ENCODE results near the gene SLC25A34.

The SLC25A34 gene

DNA sequence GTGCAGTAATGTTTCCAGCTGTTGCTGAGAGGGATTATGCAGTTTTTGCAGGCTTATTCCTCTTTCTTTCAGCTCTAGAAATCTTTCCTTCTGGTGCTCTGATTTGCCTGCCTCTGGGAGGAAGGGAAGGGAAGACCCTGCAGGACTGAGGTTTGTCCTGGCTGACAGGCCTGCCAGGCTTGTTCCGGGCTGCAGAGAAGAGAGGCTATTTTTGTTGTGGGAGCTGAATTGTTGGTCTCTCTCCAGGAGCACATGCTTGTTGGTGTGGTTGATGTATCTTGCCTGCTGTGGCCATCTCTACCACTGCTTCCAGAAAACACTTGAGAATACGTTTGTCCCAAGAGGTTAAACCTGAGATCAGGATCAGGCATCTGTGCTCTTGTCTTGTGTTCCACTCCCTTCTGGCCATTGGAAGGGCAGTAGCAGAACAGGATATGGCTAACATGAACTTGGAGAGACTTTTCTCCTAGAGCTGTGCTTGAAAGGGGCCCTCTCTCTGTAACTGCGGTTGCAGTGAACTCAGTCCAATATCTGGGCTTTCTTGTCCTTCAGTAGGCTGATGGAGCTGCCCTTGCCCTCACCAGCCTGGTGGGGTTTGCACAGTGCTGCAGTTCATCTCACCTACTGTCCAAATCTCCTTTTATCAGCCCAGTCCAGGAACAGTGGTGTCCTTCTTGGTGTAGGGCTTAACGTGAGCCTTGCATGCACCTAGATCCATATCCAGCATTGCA is 21.5 kb upstream of the SLC25A34 start:
- no peak for DNase-seq

DNA sequence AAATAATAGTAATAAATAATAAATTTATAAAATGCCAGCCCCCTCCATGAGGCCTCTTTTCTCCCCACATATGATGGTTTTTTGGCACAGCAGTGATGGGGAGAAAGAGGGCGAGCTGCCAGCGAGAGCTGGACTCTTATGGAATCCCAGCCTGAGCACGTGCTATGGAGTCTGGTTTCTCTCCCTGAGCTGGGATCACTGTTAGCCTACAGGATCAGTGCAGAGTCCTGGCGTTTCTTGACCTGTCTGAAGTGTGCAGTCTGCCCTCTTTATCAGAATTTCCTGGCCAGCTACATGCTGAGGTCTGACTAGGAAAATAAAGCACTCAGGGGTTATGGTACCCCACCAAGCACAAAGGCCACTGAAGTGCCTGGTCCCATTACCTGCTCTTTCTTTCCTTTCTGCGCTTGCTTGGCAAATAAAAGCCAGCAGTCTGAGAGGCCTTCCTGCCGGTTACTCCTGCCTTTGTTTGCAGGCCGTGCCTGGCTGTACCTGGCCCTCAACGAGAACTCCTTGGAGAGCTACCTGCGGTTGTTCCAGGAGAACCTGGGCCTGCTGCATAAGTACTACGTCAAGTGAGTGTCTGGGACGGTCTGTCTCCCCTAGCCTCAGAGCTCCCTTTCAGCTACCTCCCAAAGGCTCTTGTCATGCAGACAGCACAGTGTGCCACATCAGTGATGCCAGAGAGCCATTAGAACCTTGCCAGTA is 18.5 kb upstream of the SLC25A34 start:
- no peak for DNase-seq

DNA sequence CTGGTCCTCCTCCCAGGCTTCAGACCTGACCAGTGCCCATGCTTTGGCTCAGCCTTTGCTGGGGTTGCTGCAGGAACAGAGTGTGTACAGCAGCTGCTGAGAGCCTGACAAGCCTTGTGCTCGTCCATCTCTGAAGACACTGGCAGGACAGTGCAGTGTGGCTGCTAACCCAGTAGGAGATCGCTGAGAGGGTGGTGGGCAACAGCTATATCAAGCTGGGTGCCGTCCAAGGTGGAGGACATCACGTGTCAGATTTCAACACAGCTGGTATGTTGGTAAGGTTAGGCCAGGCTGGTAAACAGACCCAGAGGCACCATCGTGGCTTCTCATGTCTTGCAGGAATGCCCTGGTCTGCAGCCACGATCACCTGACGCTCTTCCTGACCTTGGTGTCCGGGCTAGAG is 17.9 kb upstream of the SLC25A34 start:
- no peak for DNase-seq

DNA sequence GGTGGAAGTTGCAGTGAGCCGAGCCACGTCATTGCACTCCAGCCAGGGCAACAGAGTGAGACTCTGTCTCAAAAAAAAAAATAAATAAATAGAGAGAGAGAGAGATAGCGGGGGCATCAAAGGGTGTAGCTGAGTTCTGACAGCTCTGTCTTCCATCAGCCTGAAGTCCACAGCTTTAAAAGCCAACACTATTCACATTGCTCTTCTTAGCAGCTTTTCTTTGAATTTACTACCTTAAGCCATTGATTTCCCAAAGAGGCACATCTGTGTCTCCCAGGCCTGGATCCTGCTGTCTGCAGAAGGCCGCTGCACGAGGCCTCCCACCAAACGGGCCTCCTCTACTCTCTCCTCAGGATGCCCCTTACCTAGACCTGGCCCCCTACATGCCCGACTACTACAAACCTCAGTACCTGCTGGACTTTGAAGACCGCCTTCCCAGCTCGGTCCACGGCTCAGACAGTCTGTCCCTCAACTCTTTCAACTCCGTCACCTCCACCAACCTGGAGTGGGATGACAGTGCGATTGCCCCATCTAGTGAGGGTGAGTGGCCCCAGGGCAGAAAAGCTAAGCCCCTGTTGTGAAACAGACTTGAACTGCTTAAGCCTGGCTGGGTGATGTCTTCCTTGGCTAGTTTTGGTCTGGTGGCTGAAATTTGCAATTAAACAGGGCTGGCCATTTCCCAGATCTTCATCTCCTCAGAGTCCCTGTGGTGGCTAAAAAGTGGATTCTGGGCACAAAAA is 16.5 kb upstream of the SLC25A34 start:
- no peak for DNase-seq

DNA sequence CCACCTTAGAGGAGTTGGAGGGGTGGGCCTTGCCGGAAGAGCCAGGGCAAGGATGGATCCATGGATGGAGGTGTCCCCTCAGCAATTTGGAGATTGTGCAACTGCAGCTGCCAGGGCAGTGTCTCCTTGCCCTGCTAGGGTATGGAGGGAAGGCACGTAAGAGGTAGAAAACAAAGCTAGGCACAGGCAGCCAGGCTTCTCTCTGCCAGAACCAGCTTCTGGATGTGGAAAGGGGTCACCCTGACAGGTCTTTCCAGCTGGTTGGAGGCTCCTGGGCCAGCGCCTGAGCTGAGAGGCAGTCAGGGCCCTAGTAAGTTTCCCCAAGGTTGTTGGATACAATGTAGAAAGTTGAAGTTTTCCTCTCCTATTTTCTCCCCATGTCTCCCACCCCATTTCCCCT is 15.2 kb upstream of the SLC25A34 start:
- DNase-seq: no peak

DNA sequence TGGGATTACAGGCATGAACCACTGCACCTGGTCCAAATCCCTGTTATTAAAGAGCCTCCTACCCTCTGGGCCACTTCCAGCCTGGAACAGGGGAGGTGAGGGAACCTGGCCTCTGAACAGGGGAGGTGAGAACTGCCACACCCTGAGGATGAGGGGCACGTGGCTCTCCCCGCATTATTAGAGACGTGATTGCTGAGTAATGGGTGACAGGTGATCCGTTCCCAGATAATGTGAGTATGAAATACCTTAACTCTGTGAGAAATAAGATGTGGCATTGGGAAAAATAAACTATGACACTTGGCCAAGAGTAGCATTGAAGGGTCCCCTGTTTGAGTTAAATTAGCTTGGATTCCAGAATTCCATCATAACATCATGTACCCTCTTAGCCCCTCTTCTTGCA is 13.6 kb upstream of the SLC25A34 start:
- DNase-seq: no peak

DNA sequence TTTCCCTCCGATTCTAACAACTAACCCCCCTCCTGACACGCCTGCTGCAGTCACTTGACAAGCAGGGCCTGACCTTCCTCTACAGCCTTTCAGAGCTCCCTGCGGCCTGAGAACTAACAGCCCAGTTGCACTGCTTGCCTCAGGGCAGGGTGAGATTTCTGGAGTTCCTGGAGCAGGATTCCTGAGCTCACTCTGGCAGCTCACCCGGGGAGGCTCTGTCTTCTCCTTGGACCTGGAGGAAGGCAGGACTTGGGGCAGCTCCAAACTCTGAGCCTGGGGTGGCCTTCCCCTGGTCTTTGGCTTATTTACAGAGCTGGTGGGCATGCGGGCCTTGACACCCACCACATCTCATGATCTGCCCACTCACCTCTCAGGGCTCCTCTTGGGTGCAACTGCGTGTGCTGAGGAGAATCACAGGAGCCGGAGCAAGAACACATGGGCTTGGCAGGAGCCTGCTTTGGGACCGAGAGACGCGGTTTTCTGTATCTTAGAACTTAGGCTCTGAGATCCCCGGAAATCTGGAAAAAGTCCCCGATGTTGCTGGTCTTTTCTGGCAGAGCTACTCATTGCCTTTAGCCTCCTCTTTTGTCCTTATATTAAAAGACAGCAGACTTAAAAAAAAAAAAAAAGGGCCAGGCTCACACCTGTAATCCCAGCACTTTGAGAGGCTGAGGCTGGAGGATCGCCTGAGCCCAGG is 13.1 kb upstream of the SLC25A34 start:
- no peak for DNase-seq

DNA sequence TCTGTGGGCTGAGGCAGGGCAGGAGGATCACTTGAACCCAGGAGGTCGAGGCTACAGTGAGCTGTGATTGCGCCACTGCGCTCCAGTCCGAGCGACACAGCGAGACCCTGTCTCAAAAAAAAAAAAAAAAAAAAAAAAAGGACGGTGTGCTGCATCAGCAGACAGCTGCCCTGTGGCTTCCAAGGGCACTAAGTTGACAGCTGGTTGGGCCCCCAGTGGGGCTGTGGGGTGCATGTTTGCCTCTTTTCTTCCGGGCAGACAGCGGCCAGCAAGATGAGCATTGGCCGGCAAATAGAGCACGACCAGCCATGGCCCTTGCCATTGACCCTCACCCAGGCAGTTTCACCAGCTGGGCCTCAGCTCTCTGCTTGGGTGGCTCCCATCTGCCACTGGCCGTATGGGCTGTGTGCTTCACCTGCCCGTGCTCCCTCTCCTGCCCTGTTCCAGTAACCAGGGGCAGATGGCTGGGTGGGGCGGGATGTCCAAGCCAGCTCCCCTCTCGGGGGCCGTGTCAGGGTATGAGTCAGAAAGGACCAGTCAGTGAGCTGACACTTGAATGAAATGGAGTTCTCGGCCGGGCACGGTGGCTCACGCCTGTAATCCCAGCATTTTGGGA is 12.3 kb upstream of the SLC25A34 start:
- DNase-seq: no peak

DNA sequence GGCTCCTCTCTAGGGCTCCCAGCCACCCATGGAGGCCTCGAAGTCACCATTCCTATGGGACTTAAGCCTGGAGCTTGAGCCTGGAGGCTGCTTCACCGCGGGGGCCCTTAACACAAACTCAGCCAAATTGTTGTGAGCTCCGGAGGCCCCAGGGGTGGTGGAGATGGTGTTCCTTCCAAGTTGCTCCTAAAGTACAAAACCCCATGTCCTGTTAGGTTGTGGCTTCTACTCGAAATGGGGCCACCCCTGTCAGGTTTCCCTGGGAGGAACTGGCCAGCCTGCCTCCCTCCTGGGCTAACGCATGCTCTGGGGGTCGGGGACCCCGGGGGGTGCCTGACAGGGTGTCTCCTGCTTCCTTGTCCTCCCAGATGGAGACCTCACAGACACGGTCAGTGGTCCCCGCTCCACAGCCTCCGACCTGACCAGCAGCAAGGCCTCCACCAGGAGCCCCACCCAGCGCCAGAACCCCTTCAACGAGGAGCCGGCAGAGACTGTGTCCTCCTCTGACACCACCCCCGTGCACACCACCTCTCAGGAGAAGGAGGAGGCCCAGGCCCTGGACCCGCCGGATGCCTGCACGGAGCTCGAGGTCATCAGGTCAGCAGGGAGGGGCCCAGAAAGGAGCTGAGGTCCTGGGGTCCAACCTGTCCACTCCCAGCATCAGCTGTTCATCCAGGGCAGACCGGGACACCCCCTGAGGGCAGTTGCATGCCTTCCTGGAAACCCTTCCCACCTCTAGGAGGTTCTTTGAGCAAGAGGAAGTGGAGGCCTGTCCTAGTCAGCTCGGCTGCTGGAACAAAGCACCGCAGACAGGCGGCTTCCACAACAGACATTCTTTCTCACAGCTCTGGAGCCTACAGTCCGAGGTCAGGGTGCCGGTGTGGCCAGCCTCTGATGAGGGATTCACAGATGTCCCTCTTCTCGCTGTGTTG is 10.8 kb upstream of the SLC25A34 start:
- DNase-seq: no peak

DNA sequence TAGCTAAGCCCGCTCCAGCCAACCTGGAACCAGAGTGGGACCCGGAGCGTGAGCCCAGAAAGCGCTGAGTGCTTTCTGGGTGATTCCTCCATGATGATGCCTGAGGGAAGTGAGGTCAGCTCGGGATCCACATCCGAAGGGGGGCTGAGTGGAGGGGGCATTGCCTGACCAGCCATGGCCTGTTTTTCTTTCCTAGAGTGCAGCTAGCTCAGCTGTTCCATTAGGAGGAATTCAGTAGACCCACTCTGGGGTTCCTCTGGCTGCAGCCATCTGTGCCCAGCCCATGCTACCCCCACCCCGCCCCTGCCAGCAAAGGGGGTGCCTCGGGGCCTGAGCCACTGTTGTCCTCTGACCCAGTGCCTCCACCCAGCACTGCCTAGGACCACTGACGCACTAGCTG is 9.6 kb upstream of the SLC25A34 start:
- no peak for DNase-seq

DNA sequence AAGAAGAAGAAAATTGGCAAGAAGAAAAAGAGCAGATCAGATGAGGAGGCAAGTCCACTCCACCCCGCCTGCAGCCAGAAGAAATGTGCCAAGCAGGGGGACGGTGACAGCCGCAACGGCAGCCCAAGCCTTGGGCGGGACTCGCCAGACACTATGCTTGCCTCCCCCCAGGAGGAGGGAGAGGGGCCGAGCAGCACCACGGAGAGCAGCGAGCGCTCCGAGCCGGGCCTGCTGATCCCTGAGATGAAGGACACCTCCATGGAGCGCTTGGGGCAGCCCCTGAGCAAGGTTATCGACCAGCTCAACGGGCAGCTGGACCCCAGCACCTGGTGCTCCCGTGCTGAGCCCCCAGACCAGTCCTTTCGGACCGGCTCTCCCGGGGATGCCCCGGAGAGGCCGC is 9.0 kb upstream of the SLC25A34 start:
- no peak for DNase-seq

DNA sequence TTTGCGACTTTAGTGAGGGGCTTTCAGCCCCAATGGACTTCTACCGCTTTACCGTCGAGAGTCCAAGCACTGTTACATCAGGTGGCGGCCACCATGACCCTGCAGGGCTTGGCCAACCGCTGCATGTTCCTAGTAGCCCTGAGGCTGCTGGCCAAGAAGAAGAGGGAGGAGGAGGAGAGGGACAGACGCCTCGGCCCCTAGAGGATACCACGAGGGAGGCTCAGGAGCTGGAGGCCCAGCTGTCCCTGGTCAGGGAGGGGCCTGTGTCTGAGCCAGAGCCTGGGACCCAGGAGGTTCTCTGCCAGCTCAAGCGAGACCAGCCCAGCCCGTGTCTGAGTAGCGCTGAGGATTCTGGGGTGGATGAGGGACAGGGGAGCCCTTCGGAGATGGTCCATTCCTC is 8.6 kb upstream of the SLC25A34 start:
- no peak for DNase-seq

DNA sequence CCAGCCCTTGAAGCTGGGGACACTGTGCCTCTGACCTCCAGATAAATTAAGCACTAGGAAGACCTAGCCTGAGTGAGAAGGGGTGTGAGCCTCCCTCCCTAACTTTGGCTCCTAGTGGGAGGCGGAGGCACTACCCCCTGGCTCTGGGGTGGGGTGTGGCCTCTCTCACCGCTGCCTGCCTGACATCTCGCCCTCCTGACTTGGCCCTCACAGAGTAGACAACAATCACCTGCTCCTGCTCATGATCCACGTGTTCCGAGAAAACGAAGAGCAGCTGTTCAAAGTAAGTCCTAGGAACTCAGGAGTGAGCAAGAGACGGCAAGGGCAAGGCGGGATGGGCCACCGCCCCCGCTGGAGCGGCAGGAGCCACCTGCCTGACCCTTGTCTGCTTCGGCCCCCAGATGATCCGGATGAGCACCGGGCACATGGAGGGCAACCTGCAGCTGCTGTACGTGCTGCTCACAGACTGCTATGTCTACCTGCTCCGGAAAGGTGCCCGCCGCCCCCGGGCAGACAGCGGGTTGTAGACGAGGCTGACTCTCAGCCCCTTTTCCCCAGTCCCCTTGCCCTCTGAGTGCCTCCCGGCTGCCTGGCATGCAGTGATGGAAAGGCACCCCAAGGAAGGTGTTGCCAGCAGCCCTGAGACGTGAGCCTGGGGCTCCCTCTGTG is 8.1 kb upstream of the SLC25A34 start:
- no peak for DNase-seq

DNA sequence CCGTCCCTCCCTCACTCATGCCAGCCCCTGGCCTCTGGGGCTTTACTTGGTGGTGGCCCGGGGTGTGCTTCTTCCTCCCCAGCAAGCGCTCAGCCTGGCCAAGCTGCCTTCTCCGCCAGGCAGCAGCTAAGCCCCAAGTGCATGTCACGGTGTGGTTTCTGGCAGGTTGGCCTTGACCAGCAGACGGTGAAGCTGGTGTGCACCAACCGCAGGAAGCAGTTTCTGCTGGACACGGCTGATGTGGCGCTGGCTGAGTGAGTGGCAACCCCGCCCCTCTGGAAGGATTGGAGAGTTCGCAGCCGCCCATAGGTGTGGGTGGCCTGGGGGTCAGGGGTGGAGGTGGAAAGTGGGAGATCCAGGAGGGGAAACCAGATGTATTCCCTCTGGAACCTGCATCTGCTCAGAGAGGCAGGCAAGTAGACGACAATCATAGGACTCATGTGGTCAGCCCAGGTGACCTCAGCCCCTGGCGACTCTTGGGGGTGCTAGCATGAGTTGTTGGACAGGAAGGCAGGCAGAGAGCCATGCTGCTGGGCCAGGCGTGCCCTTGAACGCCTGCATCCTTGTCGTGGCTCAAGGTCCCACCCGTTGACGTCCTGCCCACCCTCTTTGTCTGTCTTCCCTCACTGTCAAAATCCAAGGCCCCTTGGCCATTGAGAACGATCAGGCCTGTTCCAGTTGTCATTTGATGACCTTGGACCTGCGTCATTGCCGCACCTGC is 7.0 kb upstream of the SLC25A34 start:
- no peak for DNase-seq

DNA sequence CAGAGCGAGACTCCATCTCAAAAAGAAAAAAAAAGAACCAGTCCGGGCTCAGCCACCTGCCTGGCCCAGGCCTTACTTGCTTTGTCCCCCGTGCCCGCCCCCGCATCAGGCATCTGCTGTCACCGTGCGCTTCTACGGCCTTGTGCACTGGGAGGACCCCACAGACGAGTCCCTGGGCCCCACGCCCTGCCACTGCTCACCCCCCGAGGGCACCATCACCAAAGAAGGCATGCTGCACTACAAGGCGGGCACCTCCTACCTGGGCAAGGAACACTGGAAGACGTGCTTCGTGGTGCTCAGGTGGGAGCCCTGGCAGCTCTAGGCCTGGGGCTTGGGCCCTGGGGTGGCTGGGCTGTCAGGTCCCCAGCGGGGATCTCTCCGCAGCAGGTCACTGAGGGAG is 5.6 kb upstream of the SLC25A34 start:
- no peak for DNase-seq

DNA sequence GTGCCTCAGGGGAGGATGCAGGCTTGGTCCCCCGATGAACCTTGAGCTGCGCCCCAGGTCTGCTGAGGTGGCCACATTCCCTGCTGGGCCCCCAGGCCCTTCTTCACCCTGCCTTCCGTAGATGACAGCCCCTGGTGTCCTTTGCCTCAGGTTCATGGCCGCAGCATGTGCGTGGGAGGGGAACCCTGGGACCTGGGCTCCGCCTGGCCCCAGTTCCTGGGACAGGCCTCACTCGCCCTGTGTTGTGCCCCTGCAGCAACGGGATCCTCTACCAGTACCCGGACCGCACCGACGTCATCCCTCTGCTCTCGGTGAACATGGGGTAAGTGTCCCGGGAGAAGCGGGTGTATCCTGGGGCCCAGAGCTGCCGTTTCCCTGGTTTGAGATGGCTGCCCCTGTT is 5.1 kb upstream of the SLC25A34 start:
- DNase-seq: no peak

DNA sequence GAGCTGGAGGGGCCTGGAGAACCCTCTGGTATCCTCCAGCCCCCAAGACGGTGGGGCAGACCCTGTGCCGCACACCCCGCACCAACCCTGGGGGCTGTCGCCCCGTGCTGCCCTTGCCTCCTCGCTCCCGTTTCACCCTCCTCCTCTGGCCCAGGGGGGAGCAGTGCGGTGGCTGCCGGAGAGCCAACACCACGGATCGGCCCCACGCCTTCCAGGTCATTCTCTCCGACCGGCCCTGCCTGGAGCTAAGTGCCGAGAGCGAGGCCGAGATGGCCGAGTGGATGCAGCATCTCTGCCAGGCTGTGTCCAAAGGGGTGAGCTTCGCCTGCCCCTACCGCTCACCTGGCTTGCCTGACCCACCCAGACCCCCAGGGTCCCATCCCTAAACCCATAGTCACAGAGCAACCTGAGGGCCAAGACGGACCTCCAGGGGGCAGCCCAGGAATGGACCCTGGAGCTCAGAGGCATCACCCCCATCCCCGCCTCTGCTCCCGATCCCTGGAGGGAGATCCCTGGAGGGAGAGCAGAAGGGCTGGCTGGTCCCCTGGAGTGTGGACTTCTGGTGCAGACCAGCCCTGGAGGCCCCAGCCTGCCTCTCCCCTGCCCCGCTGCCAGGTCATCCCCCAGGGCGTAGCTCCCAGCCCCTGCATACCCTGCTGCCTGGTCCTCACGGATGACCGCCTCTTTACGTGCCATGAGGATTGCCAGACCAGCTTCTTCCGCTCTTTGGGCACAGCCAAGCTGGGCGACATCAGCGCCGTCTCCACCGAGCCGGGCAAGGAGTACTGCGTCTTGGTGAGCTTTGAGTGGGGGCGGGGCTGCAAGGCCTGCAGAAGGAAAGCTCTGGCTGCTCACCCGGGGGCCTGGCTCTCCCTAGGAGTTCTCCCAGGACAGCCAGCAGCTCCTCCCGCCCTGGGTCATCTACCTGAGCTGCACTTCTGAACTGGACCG is 4.0 kb upstream of the SLC25A34 start:
- DNase-seq: no peak

DNA sequence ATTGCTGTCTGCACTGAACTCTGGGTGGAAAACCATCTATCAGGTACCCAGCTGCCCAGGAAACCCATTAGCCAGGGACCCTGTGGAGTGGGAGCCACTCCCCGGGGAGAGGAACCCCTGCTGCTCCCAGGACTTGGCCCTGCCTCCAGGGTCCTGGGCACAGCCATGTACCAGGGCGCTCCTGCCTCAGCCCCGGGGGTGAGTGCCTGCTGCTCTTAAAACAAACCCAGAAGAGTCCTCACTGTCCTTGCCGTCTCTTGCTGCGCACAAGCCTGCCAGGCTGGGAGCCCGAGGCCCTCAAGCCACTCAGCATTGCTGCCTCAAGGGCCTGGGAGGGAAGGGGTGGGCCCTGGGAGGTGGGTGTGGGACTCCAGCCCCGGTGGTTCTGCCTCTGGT is 3.4 kb upstream of the SLC25A34 start:
- no peak for DNase-seq

DNA sequence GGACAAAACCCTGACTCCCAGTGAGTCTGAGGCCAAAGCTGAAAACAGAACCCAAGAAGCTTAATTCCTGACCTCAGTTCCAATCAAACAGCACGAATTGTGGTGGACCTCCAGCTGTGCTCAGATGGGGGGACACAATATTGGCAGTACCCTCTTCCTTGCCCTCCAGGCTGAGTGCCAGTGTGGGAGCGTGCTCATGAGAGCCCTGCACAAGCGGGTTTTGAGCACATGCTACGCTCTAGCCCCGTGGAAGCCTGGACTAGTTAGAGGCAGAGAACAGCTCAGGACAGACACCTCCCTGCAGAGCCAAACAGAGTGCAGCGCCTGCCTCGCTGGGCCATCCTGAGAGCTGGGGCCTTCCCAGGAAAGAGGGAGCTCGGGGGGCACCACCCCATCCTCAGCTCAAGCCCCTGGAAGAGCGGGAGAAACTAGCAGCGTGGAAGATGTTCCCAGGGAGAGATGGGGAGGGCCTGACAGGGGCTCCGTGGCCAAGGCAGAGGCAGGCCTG is 2.8 kb upstream of the SLC25A34 start:
- DNase-seq: no peak
